ENCODE results near the gene UBE2L6.
"Not testable (repeated sequence)": the region's sequence is repeated elsewhere in the genome, so short reads cannot be mapped to it uniquely, and the experiment has no call there.

The UBE2L6 gene

DNA sequence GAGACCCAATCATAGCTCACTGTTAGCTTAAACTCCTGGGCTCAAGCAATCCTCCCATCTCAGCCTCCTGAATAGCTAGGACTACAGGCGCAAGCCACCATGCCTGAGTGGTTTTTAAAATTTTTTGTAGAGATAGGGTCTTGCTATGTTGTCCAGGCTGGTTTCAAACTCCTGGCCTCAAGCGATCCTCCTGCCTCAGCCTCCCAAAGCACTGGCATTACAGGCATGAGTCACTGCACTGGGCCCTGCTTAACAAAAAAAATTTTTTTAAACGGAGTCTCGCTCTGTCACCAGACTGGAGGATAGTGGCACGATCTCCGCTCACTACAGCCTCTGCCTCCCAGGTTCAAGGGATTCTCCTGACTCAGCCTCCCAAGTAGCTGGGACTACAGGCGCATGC, 33.0 kb downstream of the UBE2L6 start:
- DNase-seq (ENCODE audit: low spot score in 2 of 2); H3K27me3 ChIP-seq (ENCODE audit: low read depth); H3K4me1 ChIP-seq; in situ Hi-C loops (cut with MboI; ENCODE audit: low sequenced_read_pairs); H3K4me3 ChIP-seq; H3K36me3 ChIP-seq (replicated peaks); H3K9me3 ChIP-seq: not testable (repeated sequence)

DNA sequence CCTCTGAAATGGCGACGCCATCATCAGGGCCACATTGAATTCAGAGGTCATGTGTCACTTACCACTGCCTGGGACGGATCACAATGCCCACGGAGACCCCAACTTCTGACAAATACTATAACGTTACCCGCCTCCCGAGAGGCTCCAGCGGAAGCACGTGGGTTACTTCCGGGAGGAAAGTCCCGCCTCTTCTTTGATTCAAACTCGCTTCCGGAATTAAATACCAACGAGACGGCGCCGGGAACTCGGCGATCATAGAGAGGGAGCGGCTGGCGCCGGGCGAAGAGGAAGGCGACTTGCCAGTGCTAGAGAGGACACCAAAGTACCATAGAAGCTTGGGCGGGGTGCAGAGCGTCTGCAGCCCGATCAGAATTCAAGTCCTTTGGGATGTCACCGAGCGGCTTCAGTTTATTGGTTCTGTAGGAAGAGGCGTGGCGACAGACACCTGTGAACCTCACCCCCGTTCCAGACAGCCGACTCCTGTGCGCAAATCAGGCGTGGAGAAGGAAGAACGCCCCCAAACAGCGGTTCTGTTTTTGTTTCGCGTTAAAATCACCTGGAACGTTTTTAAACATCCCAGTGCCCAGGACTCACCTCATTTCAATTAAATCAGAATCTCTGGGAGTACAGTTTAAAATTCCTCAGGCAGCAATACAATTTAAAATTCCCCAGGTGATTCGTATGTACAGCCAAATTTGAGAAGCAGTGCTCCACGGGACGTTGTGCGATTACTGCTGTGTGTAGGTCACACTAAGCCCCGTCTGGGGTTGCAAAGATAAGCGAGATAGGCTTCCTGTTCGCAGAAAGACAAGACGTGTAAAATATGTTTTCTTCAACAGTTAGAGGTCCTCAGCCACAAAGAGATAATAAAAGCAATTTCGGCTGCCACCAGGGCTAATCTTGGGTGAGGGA, 36.6 kb downstream of the UBE2L6 start, which contains the start of gene TIMM10:
TIMM10 (minus strand) TSS at position 159 of the 912 bp plus-strand sequence. CDS start 565 bp downstream, outside the sequence.
- Histone ChIP-seq H3K9me3 (no peaks in the 10 kb centered on the region), H3K4me1 (peaks cover 10% of the 10 kb centered on the region), H3K4me3 (peak within 1 kb of the TSS; percentile 89), H3K36me3 (replicated peaks) (peaks cover 22% of the 10 kb centered on the region), H3K27me3 (ENCODE audit: low read depth) (no peaks in the 10 kb centered on the region)
- in situ Hi-C loops (cut with MboI; ENCODE audit: low sequenced_read_pairs) = no loop called here
- DNase-seq (ENCODE audit: low spot score in 2 of 2) = peak; percentile 96 to 97

- in situ Hi-C loops (cut with MboI; ENCODE audit: low sequenced_read_pairs) = no loop called here
- peak overlapping the region; percentile 89 for H3K4me3 ChIP-seq
- H3K36me3 ChIP-seq (replicated peaks) = peaks cover 22% of the 10 kb centered on the region
- peaks cover 10% of the 10 kb centered on the region for H3K4me1 ChIP-seq
- DNase-seq (ENCODE audit: low spot score in 2 of 2) = peak in 1 of 2 experiments; percentile 17
- H3K9me3 ChIP-seq = no peaks in the 10 kb centered on the region
- no peaks in the 10 kb centered on the region for H3K27me3 ChIP-seq (ENCODE audit: low read depth)
Measured at GRCh38 chr11:57530215-57530595, 37.3 kb downstream of the UBE2L6 start.

DNA sequence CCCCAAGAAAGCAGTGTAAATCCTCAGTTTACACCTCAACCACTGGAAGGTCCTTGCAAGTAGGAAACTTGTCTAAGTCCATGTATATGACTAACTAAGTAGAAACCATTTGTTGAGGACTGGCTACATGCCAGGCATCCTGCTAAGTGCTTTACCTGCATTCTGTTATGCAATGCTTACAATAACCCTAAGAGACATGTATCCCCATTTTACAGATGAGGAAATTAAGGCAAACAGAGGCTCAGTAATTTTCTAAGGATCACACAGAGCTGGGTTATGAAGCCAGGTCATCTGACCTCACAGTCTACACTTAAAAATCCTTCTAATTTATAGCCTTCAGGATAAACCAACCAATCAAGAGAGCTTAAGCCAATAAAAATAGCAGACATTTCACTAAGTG, 38.5 kb downstream of the UBE2L6 start:
- Histone ChIP-seq H3K4me3 (no peak overlapping the region), H3K36me3 (replicated peaks) (peaks cover 22% of the 10 kb centered on the region), H3K4me1 (peaks cover 10% of the 10 kb centered on the region), H3K9me3 (no peaks in the 10 kb centered on the region), H3K27me3 (ENCODE audit: low read depth) (no peaks in the 10 kb centered on the region)
- DNase-seq (ENCODE audit: low spot score in 2 of 2) = no peak
- in situ Hi-C loops (cut with MboI; ENCODE audit: low sequenced_read_pairs) = no loop called here

GRCh38 chr11:57527056-57527631, 40.3 kb downstream of the UBE2L6 start:
- in situ Hi-C loops (cut with MboI; ENCODE audit: low sequenced_read_pairs) = no loop called here

GRCh38 chr11:57523419-57523818, 44.1 kb downstream of the UBE2L6 start:
- no peak overlapping the region for H3K4me3 ChIP-seq
- H3K4me1 ChIP-seq = peaks cover 4% of the 10 kb centered on the region; the same call in 1 of the 2 replicates
- H3K27me3 ChIP-seq (ENCODE audit: low read depth) = no peaks in the 10 kb centered on the region
- H3K9me3 ChIP-seq = no peaks in the 10 kb centered on the region
- H3K36me3 ChIP-seq (replicated peaks) = peaks cover 9% of the 10 kb centered on the region
- in situ Hi-C loops (cut with MboI; ENCODE audit: low sequenced_read_pairs) = no loop called here
- DNase-seq (ENCODE audit: low spot score in 2 of 2) = no peak

More at GRCh38 chr11:57527056-57527631, 40.3 kb downstream of the UBE2L6 start:
- peaks cover 10% of the 10 kb centered on the region for H3K4me1 ChIP-seq
- H3K9me3 ChIP-seq = no peaks in the 10 kb centered on the region
- peaks cover 22% of the 10 kb centered on the region for H3K36me3 ChIP-seq (replicated peaks)
- DNase-seq (ENCODE audit: low spot score in 2 of 2) = peak; percentile 36 to 87
- no peaks in the 10 kb centered on the region for H3K27me3 ChIP-seq (ENCODE audit: low read depth)
- no peak overlapping the region for H3K4me3 ChIP-seq

- Histone ChIP-seq H3K4me3 (no peak overlapping the region), H3K4me1 (peaks cover 2% of the 10 kb centered on the region), H3K9me3 (no peaks in the 10 kb centered on the region), H3K36me3 (replicated peaks) (no peaks in the 10 kb centered on the region), H3K27me3 (ENCODE audit: low read depth) (no peaks in the 10 kb centered on the region)
- in situ Hi-C loops (cut with MboI; ENCODE audit: low sequenced_read_pairs) = no loop called here
- no peak for DNase-seq (ENCODE audit: low spot score in 2 of 2)
Measured at GRCh38 chr11:57521116-57521515, 46.4 kb downstream of the UBE2L6 start.

GRCh38 chr11:57516061-57516443, 51.4 kb downstream of the UBE2L6 start:
- no peak for DNase-seq (ENCODE audit: low spot score in 2 of 2)
- Histone ChIP-seq H3K4me3 (peak overlapping the region; percentile 83), H3K9me3 (no peaks in the 10 kb centered on the region), H3K36me3 (replicated peaks) (peaks cover 7% of the 10 kb centered on the region), H3K27me3 (ENCODE audit: low read depth) (no peaks in the 10 kb centered on the region), H3K4me1 (peaks cover 10% of the 10 kb centered on the region)
- in situ Hi-C loops (cut with MboI; ENCODE audit: low sequenced_read_pairs) = no loop called here

DNA sequence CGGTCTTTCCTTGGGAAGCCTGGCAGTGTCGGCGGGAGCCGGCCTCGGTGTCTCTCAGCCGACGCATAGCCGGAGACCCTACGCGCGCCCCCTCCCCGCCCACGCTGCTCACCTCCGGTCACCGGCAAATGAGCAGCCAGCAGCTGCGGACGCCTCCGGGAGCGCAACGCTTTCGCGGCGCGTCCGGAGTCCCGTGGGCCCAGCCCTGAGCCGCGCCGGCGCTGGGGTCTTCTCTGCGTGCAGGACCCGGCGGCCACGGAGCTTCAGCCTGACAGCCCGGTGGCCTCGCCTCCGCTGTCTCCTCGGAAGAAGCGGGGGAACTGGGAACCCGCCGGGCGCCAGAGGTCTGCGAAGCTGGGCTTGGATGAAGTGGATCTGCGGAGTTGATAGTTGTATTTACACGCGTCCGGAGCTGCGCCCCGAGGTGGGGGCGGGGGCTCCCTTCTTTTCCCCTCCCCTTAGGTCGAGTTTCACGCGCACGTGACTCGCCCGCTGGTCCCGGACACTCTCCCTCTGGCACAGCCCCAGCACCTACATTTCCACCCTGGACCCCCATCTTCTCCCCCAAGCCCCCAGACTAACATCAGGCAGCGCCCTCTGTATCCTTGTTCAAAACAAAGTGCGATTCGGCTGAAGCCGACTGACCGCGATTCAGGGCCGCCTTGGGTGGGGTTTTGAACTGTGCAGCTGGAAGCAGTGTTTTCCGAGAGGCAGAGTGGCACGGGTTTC, 52.0 kb downstream of the UBE2L6 start, which contains the start of gene SLC43A1:
SLC43A1 (minus strand) TSS at position 371 of the 729 bp plus-strand sequence. CDS start 1,591 bp downstream, outside the sequence.
- no peaks in the 10 kb centered on the region for H3K27me3 ChIP-seq (ENCODE audit: low read depth)
- DNase-seq (ENCODE audit: low spot score in 2 of 2) = peak; percentile 72 to 81
- no peaks in the 10 kb centered on the region for H3K9me3 ChIP-seq
- peaks cover 10% of the 10 kb centered on the region for H3K4me1 ChIP-seq
- peaks cover 7% of the 10 kb centered on the region for H3K36me3 ChIP-seq (replicated peaks)
- in situ Hi-C loops (cut with MboI; ENCODE audit: low sequenced_read_pairs) = no loop called here
- peak within 1 kb of the TSS; percentile 83 for H3K4me3 ChIP-seq

GRCh38 chr11:57514538-57515331, 52.7 kb downstream of the UBE2L6 start:
- Histone ChIP-seq H3K9me3 (no peaks in the 10 kb centered on the region), H3K27me3 (ENCODE audit: low read depth) (no peaks in the 10 kb centered on the region), H3K36me3 (replicated peaks) (peaks cover 7% of the 10 kb centered on the region), H3K4me3 (peak overlapping the region; percentile 83), H3K4me1 (peaks cover 10% of the 10 kb centered on the region)
- DNase-seq (ENCODE audit: low spot score in 2 of 2) = peak in 1 of 2 experiments; percentile 61
- in situ Hi-C loops (cut with MboI; ENCODE audit: low sequenced_read_pairs) = no loop called here

DNA sequence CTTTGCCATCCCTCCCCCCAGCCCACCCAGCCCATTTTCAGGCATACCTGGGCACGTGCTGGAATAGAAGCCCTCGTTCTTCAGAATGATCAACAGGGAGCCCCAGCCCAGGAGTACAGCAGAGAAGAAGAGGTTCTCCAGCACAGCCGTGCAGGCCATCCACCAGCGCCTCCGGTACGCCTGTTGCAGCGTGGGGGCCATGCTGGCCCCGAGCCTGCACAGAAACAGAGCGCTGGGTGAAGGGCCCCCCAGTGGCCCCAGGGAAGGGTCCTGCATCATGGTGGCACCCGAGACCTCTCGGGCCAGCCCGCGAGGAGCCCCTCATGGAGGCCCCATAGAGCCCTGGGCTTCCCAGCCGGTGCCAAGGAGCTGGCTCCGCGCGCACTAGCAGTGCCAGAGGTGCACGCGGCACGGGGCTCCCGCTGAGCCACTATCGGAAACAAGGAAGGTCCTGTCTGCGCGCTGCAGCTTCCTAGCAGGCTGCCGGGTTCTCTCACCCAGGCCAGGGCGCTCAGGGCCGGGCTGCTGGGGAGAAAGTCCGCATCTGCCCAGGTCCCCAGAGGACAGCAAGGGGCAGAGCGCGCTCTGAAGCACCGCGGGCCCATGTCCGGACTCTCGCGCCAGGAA, 53.4 kb downstream of the UBE2L6 start:
- peak in 1 of 2 experiments; percentile 59 for DNase-seq (ENCODE audit: low spot score in 2 of 2)
- H3K4me3 ChIP-seq = peak overlapping the region; percentile 83
- H3K9me3 ChIP-seq = no peaks in the 10 kb centered on the region
- in situ Hi-C loops (cut with MboI; ENCODE audit: low sequenced_read_pairs) = no loop called here
- peaks cover 10% of the 10 kb centered on the region for H3K4me1 ChIP-seq
- H3K36me3 ChIP-seq (replicated peaks) = peaks cover 7% of the 10 kb centered on the region
- no peaks in the 10 kb centered on the region for H3K27me3 ChIP-seq (ENCODE audit: low read depth)

- H3K4me1 ChIP-seq = peaks cover 10% of the 10 kb centered on the region
- peak overlapping the region; percentile 83 for H3K4me3 ChIP-seq
- H3K36me3 ChIP-seq (replicated peaks) = peaks cover 7% of the 10 kb centered on the region
- H3K9me3 ChIP-seq = no peaks in the 10 kb centered on the region
- no peaks in the 10 kb centered on the region for H3K27me3 ChIP-seq (ENCODE audit: low read depth)
- in situ Hi-C loops (cut with MboI; ENCODE audit: low sequenced_read_pairs) = no loop called here
- DNase-seq (ENCODE audit: low spot score in 2 of 2) = no peak
Measured at GRCh38 chr11:57513452-57513795, 54.0 kb downstream of the UBE2L6 start.

Data from HAP-1 (cell line).